Suprapubic skin (tissue), 3 donors: ENCODE measurements around the gene PCDHGC4.

Experiments
- CTCF ChIP-seq, 2 donors: fragments of 200-600 bp in 1 of 2; fragments of 450-650 bp in 1 of 2; sonication (generic) in 1 of 2; IDR thresholded peaks; one replicate each; pipeline ENCODE4 v1.5.1; 2016 to 2019; ENCODE audit warnings: antibody characterized with exemption in 2 of 2, mild to moderate bottlenecking in 1 of 2, moderate library complexity in 1 of 2
- POLR2AphosphoS5 ChIP-seq, 3 donors: sonication (generic); formaldehyde crosslinking; IDR thresholded peaks; one replicate each; pipeline ENCODE4 v1.6.1; 2017; ENCODE audit warnings: antibody characterized with exemption in 3 of 3

GRCh38 chr5:141486091-141486490, 1.3 kb downstream of the PCDHGC4 start:
- TF ChIP-seq CTCF (IDR thresholded peaks at IDR 0.05) (no peak), POLR2AphosphoS5 (IDR thresholded peaks at IDR 0.05) (no peak)
